Fibroblast of the conjunctiva (primary cell): ENCODE data around the gene TMEM258.

Source experiments
- DNase-seq: peaks from one replicate; pipeline ENCODE4 v3.0.0-alpha.2; 2010; ENCODE audit warnings: low read depth

Gene TMEM258

DNA sequence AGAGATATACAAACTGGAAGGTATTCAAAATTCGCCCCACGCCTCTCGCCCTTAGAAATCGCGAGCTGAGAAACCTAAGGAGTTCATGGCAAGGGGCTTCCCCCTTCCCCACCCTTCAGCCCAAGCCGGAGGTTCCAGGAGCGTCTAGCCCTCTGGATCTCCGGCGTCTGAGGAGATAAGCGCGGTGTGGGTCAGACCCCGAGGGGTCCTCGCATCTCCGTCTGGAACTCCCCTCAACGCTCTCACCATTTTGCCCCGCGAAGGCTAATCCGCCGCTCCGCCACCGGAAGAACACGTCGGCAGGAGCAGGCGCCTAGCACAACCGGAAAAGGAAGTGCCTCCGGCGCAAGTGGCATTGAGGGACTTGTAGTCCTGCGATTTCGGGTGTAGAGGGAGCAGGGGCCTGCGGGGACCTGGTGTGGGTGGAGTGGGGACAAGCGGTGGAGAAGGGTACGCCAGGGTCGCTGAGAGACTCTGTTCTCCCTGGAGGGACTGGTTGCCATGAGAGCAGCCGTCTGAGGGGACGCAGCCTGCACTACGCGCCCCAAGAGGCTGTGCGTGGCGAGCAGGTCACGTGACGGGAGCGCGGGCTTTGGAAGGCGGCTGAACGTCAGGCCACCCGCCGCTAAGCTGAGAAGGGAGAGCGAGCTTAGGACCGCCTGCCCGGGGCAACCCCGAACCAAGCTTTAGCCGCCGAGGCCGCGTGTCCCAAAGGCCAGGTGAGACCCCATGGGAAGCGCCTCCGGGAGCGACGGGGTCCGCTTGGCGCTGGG is at the start of gene TMEM258, which contains the start of gene FEN1:
TMEM258 (minus strand) TSS at position 290 of the 773 bp plus-strand sequence; CDS start at position 249, 41 bp downstream.
FEN1 (plus strand) TSS at position 602 of the 773 bp plus-strand sequence. CDS start 2,451 bp downstream, outside the sequence.
- peak; percentile 84 for DNase-seq

DNA sequence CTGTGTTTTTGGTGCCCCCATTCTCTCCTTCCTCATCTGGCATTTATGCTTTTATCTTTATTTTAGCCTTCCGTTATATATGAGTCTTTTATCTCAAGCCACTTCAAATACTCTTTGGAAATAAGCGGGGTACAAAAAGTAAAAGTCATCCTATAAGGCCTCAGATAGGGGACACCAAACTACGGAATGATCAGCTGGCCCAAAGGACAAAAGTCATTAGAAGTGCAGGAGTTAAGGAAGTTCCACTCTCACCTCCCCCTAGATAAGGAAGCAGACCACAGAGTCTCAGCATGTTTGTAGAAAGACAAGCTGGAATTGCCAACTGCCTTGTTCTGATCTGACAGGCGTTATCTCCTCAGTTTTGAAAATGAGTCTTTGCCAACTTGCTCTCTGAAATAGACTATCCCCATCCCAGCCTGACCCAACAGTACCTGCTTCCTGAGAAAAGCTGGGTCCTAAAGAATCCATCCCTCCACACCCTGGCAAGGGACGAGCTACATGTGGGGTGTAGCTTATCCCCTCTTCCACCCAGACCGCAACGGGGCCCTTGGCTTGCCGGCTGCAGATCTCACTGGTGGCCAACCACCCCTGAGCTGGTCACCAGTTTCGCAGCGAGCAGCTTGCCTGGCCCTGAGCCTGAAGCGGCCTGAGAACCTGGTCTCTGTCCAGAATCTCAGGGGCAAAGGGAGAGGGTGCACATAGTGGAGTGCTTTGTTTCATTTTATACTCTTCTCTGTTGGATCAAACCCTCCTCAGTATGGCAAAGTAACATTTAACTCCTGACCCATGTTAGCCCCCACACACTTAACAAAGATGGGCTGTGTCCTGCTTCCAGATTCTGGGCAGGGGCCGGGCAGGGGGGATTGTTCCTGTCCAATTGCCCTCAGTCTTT is 49.5 kb upstream of the TMEM258 start:
- DNase-seq, result no peak

DNA sequence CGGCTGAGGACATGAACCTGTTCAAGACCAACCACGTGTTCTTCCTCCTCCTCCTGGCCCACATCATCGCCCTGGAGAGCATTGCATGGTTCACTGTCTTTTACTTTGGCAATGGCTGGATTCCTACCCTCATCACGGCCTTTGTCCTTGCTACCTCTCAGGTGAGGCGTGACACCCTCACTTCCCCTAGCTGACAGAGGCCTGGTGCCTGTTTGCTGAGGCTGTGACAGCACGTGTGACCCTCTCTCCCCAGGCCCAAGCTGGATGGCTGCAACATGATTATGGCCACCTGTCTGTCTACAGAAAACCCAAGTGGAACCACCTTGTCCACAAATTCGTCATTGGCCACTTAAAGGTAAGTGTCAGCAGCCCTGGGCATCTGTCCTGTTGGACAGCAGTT is 48.0 kb upstream of the TMEM258 start:
- DNase-seq, result no peak

DNA sequence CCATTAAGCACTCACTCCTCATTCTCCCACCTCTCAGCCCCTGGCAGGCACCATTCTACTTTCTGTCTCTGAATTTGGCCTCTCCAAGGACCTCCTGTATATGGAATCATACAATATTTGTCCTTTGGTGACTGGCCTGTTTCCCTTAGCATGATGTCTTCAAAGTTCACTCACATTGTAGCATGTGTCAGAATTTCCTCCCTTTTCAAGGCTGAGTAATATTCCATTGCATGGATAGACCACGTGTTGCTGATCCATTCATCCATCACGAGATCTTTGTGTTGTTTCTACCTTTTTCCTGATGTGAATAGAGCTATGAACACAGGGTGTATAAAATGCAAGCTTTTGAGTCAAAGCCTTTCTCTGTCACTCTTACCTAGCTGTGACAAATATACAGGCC is 47.3 kb upstream of the TMEM258 start:
- no peak for DNase-seq

DNA sequence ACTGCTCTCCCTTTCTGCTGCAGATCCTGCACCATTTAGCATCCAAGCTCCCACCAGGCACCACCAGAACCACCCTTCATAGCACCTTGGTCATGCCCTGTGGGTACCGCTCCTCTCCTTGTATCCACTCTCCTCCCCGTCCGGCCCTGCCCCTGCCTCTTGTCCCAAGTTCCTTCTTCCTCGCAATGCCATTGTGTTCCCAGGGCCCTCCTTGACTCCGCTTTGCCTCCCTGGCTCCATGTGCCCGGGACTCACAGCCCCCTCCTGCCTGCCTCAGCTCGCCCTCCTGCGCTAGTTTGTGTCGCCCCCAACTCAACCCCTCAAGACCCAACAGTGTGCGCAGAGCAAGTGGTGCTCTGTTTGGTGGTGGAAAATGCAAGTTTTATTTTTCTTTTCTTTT is 46.5 kb upstream of the TMEM258 start:
- DNase-seq, result no peak

DNA sequence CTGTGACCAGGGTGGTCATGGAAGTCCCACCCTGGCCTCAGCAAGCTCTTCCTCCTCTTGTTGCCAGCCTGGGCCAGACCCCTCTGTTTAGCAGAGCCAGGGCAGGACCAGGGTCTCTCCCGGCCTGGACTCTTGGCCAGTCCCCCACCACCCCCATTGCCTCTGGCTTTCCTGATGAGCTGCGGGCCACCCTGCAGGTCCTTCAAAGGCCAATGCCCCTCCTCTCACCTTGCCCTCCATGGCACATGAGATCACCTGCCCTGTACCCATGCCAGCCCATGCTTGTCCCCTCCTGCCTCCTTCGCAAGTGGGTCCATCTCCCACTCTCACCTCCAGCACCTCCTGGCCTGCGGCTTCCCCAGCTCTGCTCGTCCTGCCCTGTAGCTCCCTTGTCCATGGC is 46.1 kb upstream of the TMEM258 start:
- no peak for DNase-seq

DNA sequence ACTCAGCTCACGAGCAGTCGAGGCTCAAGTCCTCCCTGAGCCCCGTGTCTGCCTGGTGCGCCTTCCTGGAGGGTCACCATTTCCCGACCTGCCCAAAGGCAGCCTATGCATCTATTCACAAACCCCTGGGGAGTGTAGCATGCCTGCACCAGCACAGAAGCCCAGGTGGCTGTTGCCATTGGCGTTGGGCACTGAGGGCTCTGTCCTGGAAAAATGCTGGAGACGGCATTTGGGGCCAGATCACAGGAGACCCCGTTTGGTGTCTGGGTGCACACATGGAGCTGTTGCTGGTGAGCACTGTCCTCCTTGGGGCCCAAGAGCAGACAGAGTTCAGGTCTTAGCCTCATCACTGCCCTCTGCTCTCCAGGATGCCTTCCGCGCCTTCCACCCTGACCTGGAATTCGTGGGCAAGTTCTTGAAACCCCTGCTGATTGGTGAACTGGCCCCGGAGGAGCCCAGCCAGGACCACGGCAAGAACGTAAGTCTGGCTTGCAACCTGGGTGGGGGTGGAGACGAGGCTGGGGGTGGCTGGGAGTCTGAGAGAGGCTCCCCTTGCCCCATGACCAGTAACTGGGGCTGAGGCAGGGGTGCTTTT is 45.1 kb upstream of the TMEM258 start:
- DNase-seq, result no peak

DNA sequence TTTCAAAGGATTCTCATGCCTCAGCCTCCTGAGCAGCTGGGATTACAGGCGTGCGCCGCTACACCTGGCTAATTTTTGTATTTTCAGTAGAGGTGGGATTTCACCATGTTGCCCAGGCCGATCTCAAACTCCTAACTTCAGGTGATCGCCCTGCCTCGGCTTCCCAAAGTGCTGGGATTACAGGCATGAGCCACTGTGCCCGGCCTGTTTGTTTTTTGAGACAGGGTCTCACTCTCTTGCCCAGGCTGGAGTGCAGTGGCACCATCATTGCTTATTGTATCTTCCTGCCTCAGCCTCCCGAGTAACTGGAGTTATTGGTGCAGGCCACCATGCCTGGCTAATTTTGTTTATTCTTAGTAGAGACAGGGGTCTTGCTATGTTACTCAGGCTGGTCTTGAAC is 43.8 kb upstream of the TMEM258 start:
- no peak for DNase-seq

DNA sequence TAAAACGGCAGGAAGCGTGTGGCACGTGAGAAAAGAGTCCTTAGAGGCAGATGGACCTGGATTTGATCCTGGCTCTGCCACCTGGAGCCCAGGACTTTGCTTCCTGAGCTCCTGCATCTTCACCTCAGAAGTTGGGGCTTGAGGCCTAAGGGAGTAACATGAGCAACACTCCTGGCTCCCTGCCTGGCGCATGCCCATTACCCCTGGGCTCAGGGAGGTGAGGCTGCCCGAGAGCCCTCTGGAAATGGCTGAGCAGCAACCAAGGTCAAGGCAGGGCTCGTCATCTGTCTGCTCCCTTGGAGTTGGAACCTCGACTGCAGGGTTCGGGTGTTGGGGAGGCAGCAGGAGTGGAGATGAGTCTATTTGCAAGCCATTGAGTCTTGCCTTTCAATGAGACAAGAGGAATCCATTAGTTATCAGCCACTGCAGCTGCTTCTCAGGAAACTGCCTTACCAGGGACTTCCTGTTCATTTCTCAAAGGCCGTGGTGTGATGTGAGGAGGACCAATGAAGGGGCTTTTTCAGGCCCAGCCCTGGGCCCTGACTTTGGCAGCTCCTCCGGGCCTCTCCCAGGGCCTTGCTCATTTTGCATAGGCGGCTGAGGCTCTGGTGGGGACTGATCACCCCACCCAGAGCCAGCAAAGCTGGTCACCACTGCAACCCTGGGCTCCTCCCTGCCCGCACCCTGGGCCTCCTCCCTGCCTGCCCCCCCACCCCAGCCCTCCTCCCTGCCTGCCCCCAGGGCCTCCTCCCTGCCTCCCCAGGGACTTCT is 42.1 kb upstream of the TMEM258 start:
- peak; percentile 62 for DNase-seq

DNA sequence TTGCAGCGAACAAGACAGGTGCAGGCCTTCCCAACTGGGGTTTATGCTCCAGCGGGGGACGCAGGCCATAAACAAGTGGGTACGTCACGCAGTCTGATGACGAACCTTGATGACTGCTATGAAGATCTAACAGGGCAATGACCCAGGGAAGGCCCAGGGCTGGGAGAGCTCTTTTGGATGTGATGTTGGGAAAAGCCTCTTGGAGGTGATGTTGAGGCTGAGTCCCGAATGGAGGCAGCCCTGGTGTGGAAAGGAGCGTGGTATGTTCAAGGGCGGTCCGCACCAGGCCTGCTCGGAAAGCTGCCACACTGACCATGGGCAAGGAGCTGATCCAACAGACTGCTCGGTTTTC is 41.5 kb upstream of the TMEM258 start:
- DNase-seq, result no peak

DNA sequence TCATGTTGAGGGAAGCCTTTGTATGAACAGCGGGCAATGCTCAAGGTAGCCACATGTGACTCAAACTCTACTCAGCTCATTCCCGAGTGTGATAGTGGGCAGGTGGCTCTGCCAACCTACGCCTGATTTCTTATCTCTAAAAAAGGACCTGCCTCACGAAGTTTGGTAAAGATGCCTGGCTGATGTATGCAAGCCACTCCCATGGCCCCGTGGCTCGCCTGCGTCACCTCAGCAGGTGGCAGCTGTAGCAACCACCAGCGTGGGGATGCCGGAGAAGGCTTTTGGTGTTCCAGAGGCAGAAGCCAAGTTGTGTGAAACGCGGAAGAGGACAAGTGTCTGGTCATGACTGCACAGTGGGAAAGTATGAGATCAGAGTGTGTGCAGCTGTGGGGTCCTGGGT is 41.1 kb upstream of the TMEM258 start:
- DNase-seq, result no peak

DNA sequence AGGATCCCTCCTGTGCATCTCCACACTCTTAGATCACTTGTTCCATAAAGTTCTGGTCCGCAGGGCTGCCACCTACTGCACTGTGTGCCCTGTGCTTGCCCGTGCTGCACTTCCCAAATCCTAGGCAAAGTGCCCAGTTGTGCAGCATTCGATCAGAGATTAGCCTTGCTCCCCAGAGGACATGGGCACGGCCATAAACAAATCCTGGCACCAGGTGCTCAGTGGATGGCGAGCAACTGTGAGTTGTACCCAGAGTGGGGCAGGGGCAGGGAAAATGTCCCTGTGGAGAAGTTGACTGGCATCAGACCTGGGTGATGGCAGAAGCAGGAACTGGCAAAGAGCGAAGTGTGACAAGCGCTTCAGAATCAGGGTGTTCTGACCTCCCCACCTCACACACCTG is 40.4 kb upstream of the TMEM258 start:
- DNase-seq, result no peak

DNA sequence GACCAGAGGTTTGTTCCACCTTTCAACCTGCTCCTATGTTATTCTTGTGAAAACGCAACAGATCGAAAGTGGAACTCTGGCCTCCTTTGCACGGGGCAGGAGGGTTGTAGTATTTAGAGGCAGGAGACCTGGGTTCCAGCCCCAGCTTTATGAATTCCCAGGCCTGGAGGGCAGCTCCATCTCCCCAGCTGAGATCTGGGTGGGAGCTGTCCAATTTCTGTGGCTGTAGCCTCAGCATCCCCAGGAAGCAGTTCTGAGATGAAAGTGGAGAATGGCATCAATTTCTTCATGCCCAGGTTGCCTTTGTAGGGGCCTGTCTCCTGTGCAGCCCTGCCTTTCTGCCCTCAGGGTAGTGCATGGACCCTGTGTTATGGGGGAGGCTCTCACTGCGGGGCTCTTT is 39.8 kb upstream of the TMEM258 start:
- no peak for DNase-seq

DNA sequence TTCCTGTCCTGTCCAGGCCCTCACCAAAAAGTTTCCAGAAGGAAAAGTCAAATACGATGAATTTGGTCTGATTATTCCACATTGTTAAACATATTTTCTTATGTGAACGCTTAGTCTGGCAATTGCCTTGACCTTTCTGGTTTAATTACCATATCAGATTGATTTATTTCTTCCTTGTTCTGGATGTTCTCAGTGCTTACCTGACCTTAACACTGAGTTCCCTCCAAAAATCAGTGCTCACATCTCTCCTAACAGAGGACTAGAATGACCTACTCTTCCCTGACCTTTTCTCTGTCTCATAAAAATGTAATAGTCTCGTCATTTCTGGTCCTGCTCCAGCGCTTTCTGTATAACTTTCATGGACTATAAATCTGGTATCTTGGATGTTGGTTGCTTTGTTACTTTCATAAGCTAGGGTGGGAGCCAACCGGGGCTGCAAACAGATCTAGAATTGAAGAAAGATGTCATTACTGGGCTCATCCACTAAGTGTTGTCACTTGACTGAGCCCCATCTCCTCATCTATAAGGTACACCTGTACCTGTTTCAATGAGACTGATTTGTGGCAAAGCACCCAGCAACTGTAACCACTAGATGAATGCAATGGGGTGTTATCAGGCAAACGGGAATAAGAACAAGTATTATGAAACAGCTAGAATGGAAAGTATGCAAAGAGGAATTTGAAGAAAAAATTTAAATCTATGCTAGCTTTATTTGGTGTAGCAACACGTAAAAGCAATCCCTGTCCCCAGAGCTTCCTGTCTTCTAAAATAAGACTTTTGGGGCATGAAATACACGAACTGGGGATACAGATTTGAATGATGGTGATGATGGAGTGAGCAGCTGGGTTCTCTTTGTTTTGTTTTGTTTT is 38.1 kb upstream of the TMEM258 start:
- no peak for DNase-seq

DNA sequence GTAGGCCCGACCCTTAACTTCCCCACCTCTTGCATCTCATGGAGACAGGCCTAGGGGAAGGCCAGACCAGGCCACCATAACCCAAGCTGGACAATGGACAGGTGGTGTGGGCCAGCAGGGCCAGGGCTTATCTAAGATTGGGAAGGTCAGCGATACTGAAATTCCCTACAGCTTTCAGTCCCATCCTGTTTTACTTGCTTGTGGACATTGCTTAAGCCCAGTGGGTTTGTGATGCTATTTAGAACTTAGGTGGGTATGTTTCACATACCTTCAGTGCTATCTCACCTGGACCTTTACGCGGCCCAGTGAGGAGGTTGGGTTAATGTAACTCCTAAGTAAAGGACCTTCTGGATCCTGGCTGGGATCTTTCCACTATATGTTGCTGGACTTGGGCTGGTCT is 37.4 kb upstream of the TMEM258 start:
- no peak for DNase-seq

DNA sequence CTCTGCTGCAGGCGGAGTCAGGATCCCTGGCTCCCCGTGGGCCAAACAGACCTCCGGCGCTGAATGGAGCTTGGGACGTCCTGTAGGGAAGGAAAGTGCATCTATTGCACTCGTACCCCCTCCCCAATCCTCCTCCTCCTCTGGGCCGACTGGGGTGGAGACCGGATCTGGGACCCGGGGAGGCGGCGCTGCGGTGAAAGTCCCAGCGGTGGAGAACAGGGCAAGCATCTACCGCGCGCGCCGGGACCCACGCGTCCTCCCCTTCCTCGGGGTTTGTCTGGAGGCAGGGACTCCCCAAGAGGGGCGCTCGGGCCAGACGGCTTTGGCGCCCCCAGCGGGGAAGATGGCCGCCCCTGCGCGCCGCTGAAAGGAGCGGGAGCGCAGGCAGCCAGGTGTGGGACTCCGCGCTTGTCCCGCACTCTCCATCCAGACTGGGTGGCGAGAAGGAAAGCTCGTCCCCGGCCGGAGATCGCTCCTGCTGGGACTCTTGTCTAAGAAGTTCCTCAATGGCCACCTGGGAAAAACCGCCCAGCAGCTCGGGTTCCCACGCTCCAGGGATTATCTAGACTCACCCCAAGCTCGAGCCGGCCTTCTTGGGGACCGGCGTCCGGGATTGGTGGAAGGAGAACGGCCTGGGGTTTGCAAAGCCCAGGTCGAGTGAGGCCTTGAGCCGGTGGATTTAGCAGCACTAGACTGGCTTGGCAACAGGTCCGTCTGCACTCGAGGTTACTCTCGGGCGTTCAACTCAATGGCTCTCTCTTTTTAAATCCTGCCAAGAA is 36.4 kb upstream of the TMEM258 start:
- DNase-seq, result no peak

DNA sequence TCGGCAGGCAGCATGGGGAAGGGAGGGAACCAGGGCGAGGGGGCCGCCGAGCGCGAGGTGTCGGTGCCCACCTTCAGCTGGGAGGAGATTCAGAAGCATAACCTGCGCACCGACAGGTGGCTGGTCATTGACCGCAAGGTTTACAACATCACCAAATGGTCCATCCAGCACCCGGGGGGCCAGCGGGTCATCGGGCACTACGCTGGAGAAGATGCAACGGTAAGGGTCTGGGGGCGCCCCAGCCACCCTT is 35.9 kb upstream of the TMEM258 start:
- no peak for DNase-seq

DNA sequence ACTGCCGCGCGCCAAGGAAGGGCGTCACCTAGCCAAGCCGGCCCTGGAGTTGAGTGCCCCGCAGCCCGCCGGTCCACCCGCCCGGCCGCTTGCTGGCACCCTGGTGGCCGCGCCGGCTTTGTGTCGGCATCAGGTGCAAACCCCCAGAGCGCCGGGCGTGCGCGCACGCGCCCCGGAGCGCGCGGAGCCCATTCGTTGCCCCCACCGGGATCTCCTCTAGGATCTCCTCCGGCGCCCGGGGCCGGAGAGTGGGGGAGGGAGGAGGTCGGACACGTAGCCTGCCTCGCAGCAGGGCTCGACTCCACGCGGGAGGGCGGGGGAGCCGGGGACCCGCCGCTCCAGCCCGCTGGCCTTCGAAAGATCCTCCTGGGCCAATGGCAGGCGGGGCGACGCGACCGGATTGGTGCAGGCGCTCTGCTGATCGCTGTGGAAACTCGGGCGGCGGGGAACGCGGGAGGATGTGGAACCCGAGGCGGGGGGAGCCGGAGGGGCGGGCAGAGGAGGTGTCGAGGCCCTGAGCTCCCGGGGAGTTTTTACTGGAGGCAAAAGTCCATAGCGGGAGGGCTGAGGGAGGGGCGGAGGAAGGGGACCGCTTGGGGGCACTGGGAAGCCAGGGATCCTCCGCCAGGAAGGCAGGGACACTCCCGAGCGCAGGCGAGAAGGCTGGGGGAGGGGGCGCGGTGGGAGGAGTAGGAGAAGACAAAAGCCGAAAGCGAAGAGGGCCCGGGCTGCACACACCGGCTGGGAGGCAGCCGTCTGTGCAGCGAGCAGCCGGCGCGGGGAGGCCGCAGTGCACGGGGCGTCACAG is 35.4 kb upstream of the TMEM258 start, which contains the start of gene FADS2:
FADS2 (plus strand) TSS at position 730 of the 808 bp plus-strand sequence. CDS start 91 bp downstream, outside the sequence.
- peak; percentile 93 for DNase-seq

DNA sequence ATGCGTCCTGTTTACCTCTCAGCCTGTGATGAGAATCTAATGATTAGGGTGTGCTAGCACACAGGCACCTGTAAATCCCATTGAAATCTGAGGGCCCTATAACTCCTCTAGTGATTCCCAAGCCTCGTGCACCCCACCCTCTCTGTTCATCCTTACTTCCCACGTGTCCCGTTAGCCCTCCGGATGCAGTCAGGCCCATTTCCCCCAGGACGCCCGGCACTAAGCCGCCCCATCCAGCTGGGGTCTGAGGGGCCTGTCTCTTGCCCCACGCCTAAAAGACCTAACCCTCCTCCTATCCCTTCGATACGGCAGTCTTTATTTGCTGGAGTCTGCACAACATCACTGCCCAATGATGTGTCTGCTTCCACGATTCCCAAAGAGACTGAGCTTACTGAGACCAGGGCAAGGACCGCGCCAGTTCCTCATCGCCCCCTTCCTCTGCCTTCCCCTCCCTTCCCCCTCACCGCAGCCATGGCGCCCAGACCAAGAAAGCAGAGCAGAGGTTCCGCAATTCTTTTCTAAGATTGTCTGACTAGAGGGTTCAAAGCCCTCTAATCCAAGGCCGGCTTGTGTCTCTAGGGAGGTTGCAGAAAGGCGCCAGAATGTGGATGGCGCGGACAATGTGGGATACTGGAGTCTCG is 34.7 kb upstream of the TMEM258 start:
- no peak for DNase-seq
